NCI-H1092 treated with DMSO at 0.1 percent for 48 hours (cell line): Measurements from ENCODE around the gene CDK11B.
"Not testable (repeated sequence)": the region's sequence is repeated elsewhere in the genome, so short reads cannot be mapped to it uniquely, and the experiment has no call there.

ENCODE experiments used
- DNase-seq: peaks from one replicate; lab custom pipeline; 2025; lab: John Stamatoyannopoulos, UW

CDK11B gene

GRCh38 chr1:1658583-1659549, at the start of gene CDK11B:
TSS of gene CDK11B (minus strand) at chr1:1659004. CDS start at chr1:1657485, 1,519 bp downstream.
- DNase-seq = peak; percentile 65

GRCh38 chr1:1707897-1708296, 49.1 kb upstream of the CDK11B start:
- not testable (repeated sequence) for DNase-seq

GRCh38 chr1:1707241-1707640, 48.4 kb upstream of the CDK11B start:
- DNase-seq = not testable (repeated sequence)

- DNase-seq = not testable (repeated sequence)
These were observed 46.8 kb upstream of the CDK11B start for GRCh38 chr1:1705623-1706022.

GRCh38 chr1:1704284-1704957, 45.6 kb upstream of the CDK11B start:
- not testable (repeated sequence) for DNase-seq

- DNase-seq = no peak
These were observed 45.0 kb upstream of the CDK11B start for GRCh38 chr1:1703796-1704195.

GRCh38 chr1:1702506-1702905, 43.7 kb upstream of the CDK11B start:
- DNase-seq = not testable (repeated sequence)

GRCh38 chr1:1700557-1700956, 41.8 kb upstream of the CDK11B start:
- not testable (repeated sequence) for DNase-seq

GRCh38 chr1:1700067-1700466, 41.3 kb upstream of the CDK11B start:
- DNase-seq = not testable (repeated sequence)

GRCh38 chr1:1699061-1699460, 40.3 kb upstream of the CDK11B start:
- DNase-seq = not testable (repeated sequence)

- DNase-seq = not testable (repeated sequence)
These were observed 38.8 kb upstream of the CDK11B start for GRCh38 chr1:1697358-1698183.

- DNase-seq = not testable (repeated sequence)
These were observed 37.9 kb upstream of the CDK11B start for GRCh38 chr1:1696431-1697357.

- DNase-seq = peak; percentile 46
These were observed 34.2 kb upstream of the CDK11B start, which contains the start of gene SLC35E2B for GRCh38 chr1:1692714-1693647. TSS of gene SLC35E2B (minus strand) at chr1:1692795. CDS start at chr1:1676699, 16,096 bp downstream.

- DNase-seq = peak; percentile 28
These were observed 33.5 kb upstream of the CDK11B start for GRCh38 chr1:1692324-1692713.

- DNase-seq = not testable (repeated sequence)
These were observed 32.6 kb upstream of the CDK11B start for GRCh38 chr1:1691443-1691842.

- DNase-seq = not testable (repeated sequence)
These were observed 30.7 kb upstream of the CDK11B start for GRCh38 chr1:1689526-1689925.

- DNase-seq = no peak
These were observed 29.0 kb upstream of the CDK11B start for GRCh38 chr1:1687846-1688245.

- DNase-seq = no peak
These were observed 25.4 kb upstream of the CDK11B start for GRCh38 chr1:1684031-1684681.
